Activated naive CD8-positive, alpha-beta T cell treated with anti-CD3 and anti-CD28 coated beads, Interleukin-2, amount 10 ng/mL, durations not matched to agents 7 days and 5 days (primary cell): ENCODE measurements around the gene DUT. TPM values are rescaled to one million over a fixed set of nuclear protein-coding genes. Genes with fewer than 3 reads are reported as not detected.

ENCODE experiments used
- ATAC-seq: fragments of 150-1000 bp; cut with Tn5 transposase; one replicate; pipeline ENCODE4 v1.10.0; 2021; ENCODE audit warnings: low read depth, moderate library complexity
- POLR2A ChIA-PET: fragments of 350-600 bp; sonication (Branson Sonifier 250); formaldehyde crosslinking; loops from one replicate; lab custom pipeline; 2021; ENCODE audit warnings: antibody characterized with exemption; lab: Charles Lee
- DNase-seq: peaks from one replicate; pipeline ENCODE4 v3.0.0; 2021
- H3K27ac Mint-ChIP-seq: one replicate; pipeline ENCODE4 v1.8.0; 2022; ENCODE audit warnings: mild to moderate bottlenecking, mixed read lengths
- H3K27me3 Mint-ChIP-seq: one replicate; pipeline ENCODE4 v1.8.0; 2022; ENCODE audit warnings: mild to moderate bottlenecking, moderate library complexity, mixed read lengths
- H3K36me3 Mint-ChIP-seq: one replicate; pipeline ENCODE4 v1.8.0; 2021; ENCODE audit warnings: mild to moderate bottlenecking, mixed read lengths
- H3K4me1 Mint-ChIP-seq: one replicate; pipeline ENCODE4 v1.8.0; 2021; ENCODE audit warnings: mixed read lengths
- H3K4me3 Mint-ChIP-seq: one replicate; pipeline ENCODE4 v1.8.0; 2022; ENCODE audit warnings: mild to moderate bottlenecking, moderate library complexity, mixed read lengths
- H3K9me3 Mint-ChIP-seq: one replicate; pipeline ENCODE4 v1.8.0; 2021; ENCODE audit warnings: mixed read lengths
- total RNA-seq, 2 experiments: library from RNA; stranded (reverse); gene quantifications; one replicate each; pipeline ENCODE4 v1.2.3, GENCODE V29; 2021

Gene DUT
- total RNA-seq, 2 experiments from 2014 or later, result 255 to 262 TPM

DNA sequence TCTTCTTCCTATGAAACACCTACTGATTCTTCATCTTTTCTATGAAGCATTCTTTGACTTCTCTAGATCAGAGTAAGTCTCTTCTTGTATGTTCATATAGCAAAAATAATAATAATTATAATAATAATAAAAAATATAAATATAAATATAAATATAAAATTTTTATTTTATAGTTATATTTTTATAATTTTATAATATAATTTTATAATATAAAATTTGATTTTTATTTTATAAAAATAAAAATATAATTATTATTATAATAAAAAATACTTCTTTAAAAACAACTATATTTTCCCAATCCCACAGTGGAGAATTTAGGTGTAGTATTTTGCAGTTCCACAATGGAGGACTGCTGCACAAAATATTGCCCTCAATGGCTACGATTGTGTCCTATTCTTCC, 34.3 kb downstream of the DUT start:
- Mint-ChIP-seq H3K27me3 (peaks cover 17% of the 10 kb centered on the region), H3K4me1 (no peaks in the 10 kb centered on the region), H3K4me3 (no peak overlapping the region), H3K27ac (no peak overlapping the region), H3K9me3 (no peaks in the 10 kb centered on the region), H3K36me3 (no peaks in the 10 kb centered on the region)
- ATAC-seq (no peak), DNase-seq (no peak)
- POLR2A ChIA-PET, result no interaction called here

DNA sequence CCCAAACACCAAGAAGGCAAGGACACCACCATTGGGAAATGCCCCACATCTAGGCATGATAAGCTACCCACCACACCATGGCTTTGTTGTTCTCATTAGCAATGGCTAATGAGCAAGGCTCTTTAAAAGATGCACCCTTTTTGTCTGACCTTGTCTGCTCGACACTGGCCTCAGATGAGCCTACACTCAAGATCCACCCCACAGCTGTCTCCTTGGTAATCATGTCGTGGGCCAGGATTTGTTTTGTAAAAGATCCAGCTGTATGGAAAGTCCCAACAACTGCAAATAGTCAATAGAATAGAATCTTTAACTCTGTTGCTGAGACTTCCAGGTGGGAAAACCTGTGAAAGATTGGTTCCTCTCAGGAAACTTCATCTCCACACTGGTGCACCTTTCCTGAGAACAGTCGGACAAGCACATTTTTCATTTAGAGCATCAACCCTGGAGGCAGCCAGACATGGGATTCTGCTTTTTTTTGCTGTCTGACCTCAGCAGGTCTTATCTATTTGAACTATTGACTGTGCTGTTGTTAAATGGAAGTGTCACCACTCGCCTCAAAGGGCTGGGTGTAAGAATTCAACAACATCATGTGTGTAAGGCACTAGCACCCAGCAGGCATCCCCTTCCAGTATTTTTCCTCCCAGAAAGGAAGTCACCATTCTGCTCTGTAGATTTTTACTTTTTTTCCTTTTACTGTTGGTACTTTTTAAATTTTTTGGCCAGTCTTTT, 35.5 kb downstream of the DUT start:
- no peaks in the 10 kb centered on the region for H3K4me1 Mint-ChIP-seq
- H3K27me3 Mint-ChIP-seq, result peaks cover 18% of the 10 kb centered on the region
- no peak overlapping the region for H3K27ac Mint-ChIP-seq
- POLR2A ChIA-PET, result no interaction called here
- DNase-seq (no peak), ATAC-seq (no peak)
- H3K9me3 Mint-ChIP-seq, result no peaks in the 10 kb centered on the region
- no peaks in the 10 kb centered on the region for H3K36me3 Mint-ChIP-seq
- H3K4me3 Mint-ChIP-seq, result no peak overlapping the region

DNA sequence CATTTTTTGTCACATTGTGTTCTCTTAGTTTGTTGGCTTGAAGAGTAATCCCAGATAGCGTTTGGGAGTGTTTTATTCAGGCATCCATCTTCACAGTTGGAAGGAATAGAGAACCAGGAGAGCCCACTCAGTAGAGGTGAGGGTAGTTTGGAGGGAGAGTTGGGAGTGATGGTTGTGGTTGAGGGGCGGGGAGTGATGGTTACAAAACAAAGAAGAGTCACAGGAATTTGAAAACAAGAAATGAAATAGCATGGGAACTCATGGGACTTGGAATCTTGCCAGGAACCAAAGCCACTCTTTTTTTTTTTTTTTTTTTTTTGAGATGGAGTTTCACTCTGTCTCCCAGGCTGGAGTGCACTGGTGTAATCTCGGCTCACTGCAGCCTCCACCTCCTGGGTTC, 36.3 kb downstream of the DUT start:
- Mint-ChIP-seq H3K4me1 (no peaks in the 10 kb centered on the region), H3K9me3 (no peaks in the 10 kb centered on the region), H3K27ac (no peak overlapping the region), H3K4me3 (no peak overlapping the region), H3K27me3 (peaks cover 18% of the 10 kb centered on the region), H3K36me3 (no peaks in the 10 kb centered on the region)
- DNase-seq (no peak), ATAC-seq (no peak)
- POLR2A ChIA-PET, result no interaction called here

DNA sequence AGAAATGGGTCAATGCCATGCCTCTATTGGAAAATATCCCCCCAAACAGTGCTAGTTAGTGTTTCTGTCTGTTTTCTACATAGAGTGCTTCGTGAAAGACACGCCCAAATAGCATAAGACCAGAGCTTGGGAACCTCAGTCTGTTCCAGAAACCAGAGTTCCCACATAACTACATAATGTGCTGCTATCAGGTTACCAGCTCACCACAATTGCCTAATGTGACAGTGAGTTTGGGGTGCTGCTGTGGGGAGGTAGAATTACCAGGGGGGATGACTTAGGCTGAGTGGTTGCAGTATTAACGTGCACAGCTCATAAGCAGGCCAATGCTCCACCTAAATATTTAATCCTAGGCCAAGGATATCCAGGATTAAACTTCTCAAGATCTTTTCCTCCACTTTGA, 39.2 kb downstream of the DUT start:
- no peak overlapping the region for H3K27ac Mint-ChIP-seq
- H3K4me1 Mint-ChIP-seq, result no peaks in the 10 kb centered on the region
- DNase-seq, result no peak
- H3K27me3 Mint-ChIP-seq, result peaks cover 21% of the 10 kb centered on the region
- no peaks in the 10 kb centered on the region for H3K36me3 Mint-ChIP-seq
- POLR2A ChIA-PET, result no interaction called here
- no peak overlapping the region for H3K4me3 Mint-ChIP-seq
- H3K9me3 Mint-ChIP-seq, result no peaks in the 10 kb centered on the region
- no peak for ATAC-seq

DNA sequence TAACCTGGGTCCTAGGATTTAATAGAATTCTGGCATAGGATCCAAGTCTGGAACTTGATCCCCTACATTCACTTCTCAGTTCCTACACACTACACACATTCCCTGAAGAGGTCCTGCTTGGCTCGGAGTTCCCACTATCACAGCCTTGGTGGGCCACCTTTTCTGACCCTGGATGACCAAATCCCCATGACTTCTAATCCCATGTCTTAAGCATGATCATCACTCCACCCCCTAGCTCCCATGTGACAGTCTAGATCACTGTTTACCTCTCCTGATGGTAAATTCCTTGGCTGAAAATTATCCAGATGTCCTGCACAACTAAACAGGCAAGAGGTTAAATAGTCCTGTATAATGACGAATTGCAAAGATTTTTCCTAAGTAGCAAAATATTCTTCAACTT, 40.3 kb downstream of the DUT start:
- no peaks in the 10 kb centered on the region for H3K9me3 Mint-ChIP-seq
- H3K27me3 Mint-ChIP-seq, result peaks cover 22% of the 10 kb centered on the region
- no peak for DNase-seq
- no peak overlapping the region for H3K4me3 Mint-ChIP-seq
- POLR2A ChIA-PET, result no interaction called here
- no peak for ATAC-seq
- H3K36me3 Mint-ChIP-seq, result no peaks in the 10 kb centered on the region
- H3K4me1 Mint-ChIP-seq, result no peaks in the 10 kb centered on the region
- no peak overlapping the region for H3K27ac Mint-ChIP-seq

DNA sequence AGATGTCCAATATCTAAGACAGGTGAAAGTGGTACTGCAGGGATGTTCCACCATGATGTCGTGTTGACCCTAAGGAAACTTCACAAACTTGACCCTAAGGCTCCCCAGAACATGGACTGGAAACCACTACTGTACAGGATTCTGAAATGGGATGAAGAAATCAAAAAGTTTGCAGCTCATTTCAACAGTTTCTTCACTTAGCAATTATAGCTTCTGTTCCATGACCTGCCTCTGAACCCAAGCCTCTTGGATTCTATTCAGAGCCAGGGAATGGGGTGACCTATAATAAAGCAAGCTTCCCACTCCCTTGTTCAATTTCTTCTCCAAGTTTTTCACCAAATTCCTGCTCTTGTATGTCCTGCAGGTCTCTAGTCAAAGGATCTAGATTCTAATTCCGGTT, 40.7 kb downstream of the DUT start:
- POLR2A ChIA-PET, result no interaction called here
- H3K27ac Mint-ChIP-seq, result no peak overlapping the region
- ATAC-seq (no peak), DNase-seq (no peak)
- no peaks in the 10 kb centered on the region for H3K9me3 Mint-ChIP-seq
- H3K36me3 Mint-ChIP-seq, result no peaks in the 10 kb centered on the region
- H3K27me3 Mint-ChIP-seq, result peaks cover 20% of the 10 kb centered on the region
- no peaks in the 10 kb centered on the region for H3K4me1 Mint-ChIP-seq
- H3K4me3 Mint-ChIP-seq, result no peak overlapping the region

DNA sequence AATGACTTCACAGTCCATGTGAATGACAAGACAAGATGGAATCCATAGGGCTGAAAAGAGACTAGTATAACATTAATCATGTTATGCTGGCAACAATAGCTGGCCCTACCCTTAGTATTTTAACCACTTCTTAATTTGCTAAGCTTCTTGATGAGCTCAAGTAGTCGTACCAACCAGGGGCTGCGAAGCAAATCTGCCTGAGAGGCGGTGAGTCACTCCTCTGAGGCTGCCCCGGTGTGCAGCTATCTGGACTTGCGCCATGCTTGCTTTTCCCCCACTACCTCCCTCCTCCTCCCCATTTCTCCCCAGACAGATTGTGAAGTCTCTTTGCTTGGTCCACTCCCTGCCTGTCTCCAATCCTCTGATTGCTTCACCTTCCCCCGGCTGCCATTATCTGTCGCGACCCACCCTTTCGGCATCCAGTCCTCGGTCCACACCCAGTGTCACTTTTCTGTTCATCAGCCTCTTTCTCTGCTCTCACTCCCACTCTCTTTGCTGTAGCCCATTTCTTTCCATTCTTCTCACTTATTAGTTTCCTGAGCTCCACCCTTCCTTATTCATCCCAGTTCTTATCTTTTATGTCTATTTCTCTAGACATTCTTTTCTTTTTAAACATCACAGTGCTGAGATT, 42.7 kb downstream of the DUT start:
- no peak overlapping the region for H3K4me3 Mint-ChIP-seq
- peaks cover 20% of the 10 kb centered on the region for H3K27me3 Mint-ChIP-seq
- DNase-seq (no peak), ATAC-seq (no peak)
- POLR2A ChIA-PET, result no interaction called here
- peaks cover 5% of the 10 kb centered on the region for H3K9me3 Mint-ChIP-seq
- no peak overlapping the region for H3K27ac Mint-ChIP-seq
- no peaks in the 10 kb centered on the region for H3K36me3 Mint-ChIP-seq
- H3K4me1 Mint-ChIP-seq, result no peaks in the 10 kb centered on the region

DNA sequence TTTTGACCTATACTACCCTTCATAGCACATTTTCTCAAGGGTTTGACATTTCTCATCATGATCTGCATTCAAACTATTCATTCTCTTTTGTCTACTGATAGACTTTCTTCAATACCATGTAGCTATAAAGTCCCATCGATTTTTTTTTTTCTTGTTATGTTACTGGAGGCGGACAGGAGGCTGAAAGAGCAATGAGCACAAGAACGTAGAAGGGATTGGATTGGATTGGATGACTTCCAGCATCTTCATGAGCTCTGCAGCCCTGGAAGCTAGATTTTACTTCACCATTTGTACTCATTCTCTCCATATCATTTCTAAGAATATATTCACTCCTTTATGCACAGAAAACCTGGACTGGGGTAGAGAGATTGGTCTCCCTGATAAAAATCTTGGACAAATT, 43.2 kb downstream of the DUT start:
- H3K4me3 Mint-ChIP-seq, result no peak overlapping the region
- no peak overlapping the region for H3K27ac Mint-ChIP-seq
- peaks cover 20% of the 10 kb centered on the region for H3K27me3 Mint-ChIP-seq
- DNase-seq (no peak), ATAC-seq (no peak)
- POLR2A ChIA-PET, result no interaction called here
- H3K36me3 Mint-ChIP-seq, result no peaks in the 10 kb centered on the region
- no peaks in the 10 kb centered on the region for H3K4me1 Mint-ChIP-seq
- H3K9me3 Mint-ChIP-seq, result peaks cover 5% of the 10 kb centered on the region

DNA sequence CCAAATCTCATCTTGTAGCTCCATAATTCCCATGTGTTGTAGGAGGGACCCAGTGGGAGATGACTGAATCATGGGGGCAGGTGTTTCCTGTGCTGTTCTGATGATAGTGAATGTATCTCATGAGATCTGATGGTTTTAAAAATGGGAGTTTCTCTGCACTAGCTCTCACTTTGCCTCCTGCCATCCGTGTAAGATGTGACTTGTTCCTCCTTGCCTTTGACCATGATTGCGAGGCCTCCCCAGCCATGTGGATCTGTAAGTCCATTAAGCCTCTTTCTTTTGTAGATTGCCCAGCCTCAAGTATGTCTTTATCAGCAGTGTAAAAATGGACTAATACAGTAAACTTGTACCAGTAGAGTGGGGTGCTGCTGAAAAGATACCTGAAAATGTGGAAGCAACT, 44.5 kb downstream of the DUT start:
- ATAC-seq, result no peak
- POLR2A ChIA-PET, result no interaction called here
- peaks cover 5% of the 10 kb centered on the region for H3K9me3 Mint-ChIP-seq
- no peak overlapping the region for H3K27ac Mint-ChIP-seq
- H3K27me3 Mint-ChIP-seq, result peaks cover 18% of the 10 kb centered on the region
- no peak for DNase-seq
- H3K36me3 Mint-ChIP-seq, result no peaks in the 10 kb centered on the region
- no peaks in the 10 kb centered on the region for H3K4me1 Mint-ChIP-seq
- H3K4me3 Mint-ChIP-seq, result no peak overlapping the region

DNA sequence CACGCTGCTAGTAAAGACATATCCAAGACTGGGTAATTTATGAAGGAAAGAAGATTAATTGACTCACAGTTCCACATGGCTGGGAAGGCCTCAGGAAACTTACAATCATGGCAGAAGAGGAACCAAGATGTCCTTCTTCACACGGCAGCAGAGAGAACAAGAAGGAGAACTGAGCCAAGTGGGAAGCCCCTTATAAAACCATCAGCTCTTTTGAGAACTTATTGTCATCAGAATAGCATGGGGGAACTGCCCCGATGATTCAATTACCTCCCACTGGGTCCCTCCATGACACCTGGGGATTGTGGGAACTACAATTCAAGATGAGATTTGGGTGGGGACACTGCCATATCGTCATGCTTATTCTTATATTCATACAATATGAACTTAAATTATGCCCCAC, 49.0 kb downstream of the DUT start:
- Mint-ChIP-seq H3K4me1 (no peaks in the 10 kb centered on the region), H3K36me3 (no peaks in the 10 kb centered on the region), H3K27ac (no peak overlapping the region), H3K9me3 (peaks cover 5% of the 10 kb centered on the region), H3K4me3 (no peak overlapping the region), H3K27me3 (peaks cover 11% of the 10 kb centered on the region)
- ATAC-seq, result no peak
- DNase-seq, result no peak
- POLR2A ChIA-PET, result no interaction called here

DNA sequence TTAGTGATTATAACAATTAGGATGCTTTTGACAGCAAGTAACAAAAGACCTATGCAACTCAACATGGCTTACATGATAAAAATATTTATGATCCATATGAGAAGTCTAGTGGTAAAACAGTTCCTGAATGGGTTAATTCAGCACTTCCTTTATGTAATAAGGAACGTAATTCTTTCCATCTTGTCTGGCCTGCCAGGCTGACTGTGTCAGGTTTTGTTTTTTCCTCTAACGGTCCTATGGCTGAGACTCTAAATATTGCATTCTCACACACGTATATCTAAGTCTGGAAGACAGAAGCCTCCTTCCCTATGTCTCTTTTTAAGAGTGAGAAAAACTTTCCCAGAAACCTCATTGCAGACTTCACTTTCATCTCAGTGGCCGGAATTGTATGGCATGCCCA, 50.6 kb downstream of the DUT start:
- no peaks in the 10 kb centered on the region for H3K36me3 Mint-ChIP-seq
- ATAC-seq (no peak), DNase-seq (no peak)
- H3K27ac Mint-ChIP-seq, result no peak overlapping the region
- H3K4me1 Mint-ChIP-seq, result no peaks in the 10 kb centered on the region
- H3K9me3 Mint-ChIP-seq, result peaks cover 5% of the 10 kb centered on the region
- H3K27me3 Mint-ChIP-seq, result peaks cover 6% of the 10 kb centered on the region
- POLR2A ChIA-PET, result no interaction called here
- no peak overlapping the region for H3K4me3 Mint-ChIP-seq

DNA sequence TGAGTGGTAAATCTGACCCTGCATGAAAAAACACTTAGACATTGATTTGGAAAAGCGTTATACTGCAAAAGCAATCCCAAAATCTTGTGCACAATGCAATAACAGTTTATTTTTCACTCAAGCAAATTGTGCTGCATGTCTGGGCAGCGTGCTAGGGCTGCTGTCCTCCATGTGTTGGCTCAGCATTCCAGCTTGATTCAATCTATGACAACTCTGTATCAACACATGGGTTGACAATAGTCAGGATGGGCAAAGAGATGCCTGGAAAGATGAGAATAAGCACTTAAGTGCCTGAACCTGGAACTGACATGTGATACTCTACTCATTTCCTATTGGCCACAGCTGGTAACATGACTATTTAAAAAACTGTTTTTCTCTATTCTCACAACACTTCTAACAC, 51.8 kb downstream of the DUT start:
- POLR2A ChIA-PET, result no interaction called here
- no peaks in the 10 kb centered on the region for H3K4me1 Mint-ChIP-seq
- no peak overlapping the region for H3K4me3 Mint-ChIP-seq
- H3K36me3 Mint-ChIP-seq, result no peaks in the 10 kb centered on the region
- no peak for ATAC-seq
- no peak overlapping the region for H3K27ac Mint-ChIP-seq
- no peaks in the 10 kb centered on the region for H3K9me3 Mint-ChIP-seq
- DNase-seq, result no peak
- H3K27me3 Mint-ChIP-seq, result peaks cover 6% of the 10 kb centered on the region

DNA sequence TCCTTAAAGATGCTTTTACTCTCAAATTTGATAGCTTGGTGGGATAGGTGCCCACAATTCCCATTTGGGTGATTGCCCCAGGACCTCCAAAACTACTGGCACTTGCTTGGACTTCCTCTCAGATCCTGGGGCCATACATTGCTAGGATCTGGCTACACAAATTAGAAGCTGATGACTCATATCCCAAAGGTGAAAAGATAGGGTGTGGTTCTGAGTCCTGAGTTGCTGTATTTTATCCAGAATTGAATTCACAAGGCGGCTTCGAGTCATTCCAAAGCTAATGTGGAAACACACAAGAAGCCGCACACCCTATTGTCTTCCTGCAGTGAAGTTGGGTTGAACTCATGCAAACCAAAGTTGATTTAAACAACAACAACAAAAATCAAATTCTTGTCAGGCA, 53.4 kb downstream of the DUT start:
- Mint-ChIP-seq H3K4me3 (no peak overlapping the region), H3K36me3 (no peaks in the 10 kb centered on the region), H3K9me3 (no peaks in the 10 kb centered on the region), H3K27me3 (peaks cover 9% of the 10 kb centered on the region), H3K4me1 (no peaks in the 10 kb centered on the region), H3K27ac (no peak overlapping the region)
- POLR2A ChIA-PET, result interaction anchor here (0.5 kb wide), 1 partner anchor 66 kb away, joined by 3 read pairs; no protein-coding TSS in a partner anchor
- ATAC-seq (no peak), DNase-seq (no peak)

DNA sequence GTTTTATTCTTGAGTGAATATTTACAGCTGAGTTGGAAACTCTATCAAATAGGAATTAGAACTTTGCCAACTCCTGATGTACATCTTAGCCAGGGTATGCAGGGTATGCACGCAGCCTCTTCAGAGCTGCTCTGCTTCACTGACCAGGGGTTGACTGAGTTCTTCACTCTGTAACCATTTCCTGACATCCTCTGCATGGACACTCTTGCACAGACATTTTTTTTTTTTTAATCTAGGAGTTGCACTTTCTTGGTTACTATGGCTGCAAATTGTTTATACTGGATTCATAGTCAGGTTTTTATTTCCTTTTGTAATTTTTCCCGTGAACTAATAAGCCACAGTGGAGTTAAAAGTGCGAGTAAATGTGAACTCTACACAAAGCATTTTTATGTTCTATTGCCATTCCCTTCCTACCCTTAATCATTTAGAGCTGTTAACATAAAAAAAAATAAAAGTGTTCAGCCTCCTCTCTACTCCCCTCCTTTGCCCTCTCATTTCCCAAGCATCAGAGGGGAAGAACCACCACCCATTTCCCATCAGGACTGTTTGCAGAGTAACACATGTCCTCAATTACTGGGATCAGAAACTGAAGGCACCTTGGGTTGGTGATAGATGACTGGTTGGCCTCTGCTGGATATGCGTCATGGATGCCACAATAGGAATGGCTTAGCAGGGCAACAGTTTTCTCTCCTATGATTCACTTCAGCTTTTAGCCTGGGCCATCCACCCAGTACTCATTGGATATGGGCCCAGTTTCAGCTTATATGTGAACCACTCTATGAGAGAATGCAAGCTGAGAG, 54.0 kb downstream of the DUT start:
- Mint-ChIP-seq H3K36me3 (no peaks in the 10 kb centered on the region), H3K4me3 (no peak overlapping the region), H3K27me3 (peaks cover 9% of the 10 kb centered on the region), H3K9me3 (no peaks in the 10 kb centered on the region), H3K4me1 (no peaks in the 10 kb centered on the region), H3K27ac (no peak overlapping the region)
- POLR2A ChIA-PET, result interaction anchor here (0.5 kb wide), 1 partner anchor 66 kb away, joined by 3 read pairs; no protein-coding TSS in a partner anchor
- DNase-seq (no peak), ATAC-seq (no peak)
